Epithelial cell of esophagus (primary cell): ENCODE measurements around the gene ELAVL1.

Experiments
- DNase-seq: peaks from one replicate; pipeline ENCODE4 v3.0.0; 2010; ENCODE audit warnings: low read depth
- H3K4me3 ChIP-seq: 2 replicates; pipeline ENCODE4 v1.5.1; 2011; ENCODE audit warnings: mild to moderate bottlenecking, low read length, control low read depth
- TF ChIP-seq, protein P1 (sequence below): IDR thresholded peaks from 2 replicates; pipeline ENCODE4 v1.5.1; 2011; ENCODE audit warnings: low read depth, mild to moderate bottlenecking, low read length, control low read depth, inconsistent platforms; ENCODE audit not compliant: insufficient read depth; ENCODE audit errors: missing control alignments

ELAVL1 gene

DNA sequence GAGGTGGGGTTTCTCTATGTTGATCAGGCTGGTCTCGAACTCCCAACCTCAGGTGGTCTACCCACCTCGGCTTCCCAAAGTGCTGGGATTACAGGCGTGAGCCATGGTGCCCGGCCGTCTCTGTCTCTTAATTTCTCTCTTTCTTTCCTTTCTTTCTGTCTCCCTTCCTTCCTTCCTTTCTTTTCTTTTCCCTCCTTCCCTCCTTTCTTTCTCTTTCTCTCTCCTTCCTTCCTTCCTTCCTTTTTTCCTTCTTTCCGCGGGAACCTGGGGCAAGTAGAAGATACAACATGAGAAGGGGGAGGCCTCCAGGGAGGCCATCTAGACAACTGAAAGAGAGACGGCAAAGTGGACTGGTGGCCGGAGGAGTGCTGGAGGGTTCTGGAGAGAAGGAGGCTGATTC lies 15.2 kb upstream of the ELAVL1 start:
- no peak for DNase-seq
- H3K4me3 ChIP-seq, result no peak overlapping the region
- TF ChIP-seq, protein P1, sequence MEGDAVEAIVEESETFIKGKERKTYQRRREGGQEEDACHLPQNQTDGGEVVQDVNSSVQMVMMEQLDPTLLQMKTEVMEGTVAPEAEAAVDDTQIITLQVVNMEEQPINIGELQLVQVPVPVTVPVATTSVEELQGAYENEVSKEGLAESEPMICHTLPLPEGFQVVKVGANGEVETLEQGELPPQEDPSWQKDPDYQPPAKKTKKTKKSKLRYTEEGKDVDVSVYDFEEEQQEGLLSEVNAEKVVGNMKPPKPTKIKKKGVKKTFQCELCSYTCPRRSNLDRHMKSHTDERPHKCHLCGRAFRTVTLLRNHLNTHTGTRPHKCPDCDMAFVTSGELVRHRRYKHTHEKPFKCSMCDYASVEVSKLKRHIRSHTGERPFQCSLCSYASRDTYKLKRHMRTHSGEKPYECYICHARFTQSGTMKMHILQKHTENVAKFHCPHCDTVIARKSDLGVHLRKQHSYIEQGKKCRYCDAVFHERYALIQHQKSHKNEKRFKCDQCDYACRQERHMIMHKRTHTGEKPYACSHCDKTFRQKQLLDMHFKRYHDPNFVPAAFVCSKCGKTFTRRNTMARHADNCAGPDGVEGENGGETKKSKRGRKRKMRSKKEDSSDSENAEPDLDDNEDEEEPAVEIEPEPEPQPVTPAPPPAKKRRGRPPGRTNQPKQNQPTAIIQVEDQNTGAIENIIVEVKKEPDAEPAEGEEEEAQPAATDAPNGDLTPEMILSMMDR, result no peak

DNA sequence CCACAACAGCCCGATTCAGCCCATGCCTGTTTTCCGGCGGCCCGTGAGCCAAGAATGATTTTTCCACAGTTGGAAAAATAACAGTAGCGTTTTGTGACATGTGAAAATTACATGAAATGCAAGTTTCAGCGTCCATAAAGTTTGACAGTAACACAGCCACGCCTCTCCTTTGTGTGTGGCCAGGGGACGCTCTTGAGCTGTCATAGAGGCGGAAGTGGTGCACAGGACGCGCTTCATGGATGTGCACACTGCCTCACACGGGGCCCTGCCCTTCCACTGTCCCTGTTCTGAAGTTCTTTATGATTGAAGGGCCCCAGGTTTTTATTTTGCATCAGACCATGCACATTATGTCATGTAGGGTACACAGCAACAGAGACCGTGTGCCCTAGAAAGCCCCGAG lies 12.4 kb upstream of the ELAVL1 start:
- no peak for DNase-seq
- TF ChIP-seq, protein P1, result no peak
- no peak overlapping the region for H3K4me3 ChIP-seq

DNA sequence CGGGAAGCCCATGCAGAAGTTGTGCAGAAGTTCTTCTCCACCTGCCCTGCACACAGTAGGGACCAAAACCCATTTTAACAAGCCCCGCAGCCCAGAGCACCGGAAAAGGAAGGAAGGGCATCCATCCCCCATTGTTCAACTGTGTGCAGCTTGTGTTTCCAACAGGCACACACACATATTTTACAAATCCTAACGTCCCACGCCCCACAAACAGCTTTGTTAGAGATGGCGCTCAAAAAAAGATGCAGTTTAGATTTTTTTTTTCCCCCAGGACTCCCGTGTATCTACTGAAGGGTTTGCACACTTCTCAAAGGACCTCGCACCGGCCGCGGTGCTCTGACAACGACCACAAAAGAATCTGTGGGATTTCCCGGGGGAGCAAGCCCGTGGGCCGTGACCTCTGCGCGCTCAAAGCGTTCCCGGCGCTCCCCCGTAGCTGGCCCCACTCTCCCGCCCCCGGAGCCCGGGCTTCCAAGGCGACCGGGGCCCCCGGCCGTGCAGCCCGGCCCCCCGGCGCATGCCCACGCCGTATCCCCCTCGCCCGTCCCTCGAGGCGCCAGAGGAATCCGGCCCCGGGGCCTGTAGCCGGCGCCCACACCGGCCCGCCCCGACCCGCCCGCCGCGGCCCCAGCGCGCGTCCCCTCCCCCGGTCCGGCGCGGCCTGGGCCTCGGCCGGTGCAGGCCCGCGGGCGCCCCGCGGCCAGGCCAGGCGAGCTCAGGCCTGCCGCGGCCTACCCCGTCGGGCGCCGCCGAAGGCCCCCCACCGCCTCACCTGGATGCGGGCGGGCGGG lies 523 bp downstream of the ELAVL1 start:
- TF ChIP-seq, protein P1, result no peak
- peak; percentile 21 for DNase-seq
- H3K4me3 ChIP-seq, result peak overlapping the region; percentile 73

DNA sequence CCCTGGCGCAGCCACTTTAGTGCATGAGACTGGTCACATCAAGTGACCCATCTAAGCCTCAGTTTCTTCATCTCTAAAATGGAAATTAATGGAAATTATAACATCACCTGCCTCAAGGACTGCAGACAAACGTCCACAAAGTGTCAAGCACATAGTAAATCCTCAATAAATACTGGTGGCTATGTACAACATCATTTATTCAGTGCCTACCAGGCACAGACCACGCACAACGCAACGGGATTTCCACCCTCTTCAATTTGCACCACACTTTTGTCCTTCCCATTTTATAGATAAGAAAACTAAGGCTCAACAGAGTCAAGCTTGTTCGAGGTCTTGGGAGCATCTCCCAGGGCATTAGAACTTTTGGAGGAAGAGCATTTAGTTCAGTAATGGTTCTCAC lies 1.4 kb downstream of the ELAVL1 start:
- DNase-seq, result no peak
- TF ChIP-seq, protein P1, result no peak
- peak overlapping the region; percentile 73 for H3K4me3 ChIP-seq

DNA sequence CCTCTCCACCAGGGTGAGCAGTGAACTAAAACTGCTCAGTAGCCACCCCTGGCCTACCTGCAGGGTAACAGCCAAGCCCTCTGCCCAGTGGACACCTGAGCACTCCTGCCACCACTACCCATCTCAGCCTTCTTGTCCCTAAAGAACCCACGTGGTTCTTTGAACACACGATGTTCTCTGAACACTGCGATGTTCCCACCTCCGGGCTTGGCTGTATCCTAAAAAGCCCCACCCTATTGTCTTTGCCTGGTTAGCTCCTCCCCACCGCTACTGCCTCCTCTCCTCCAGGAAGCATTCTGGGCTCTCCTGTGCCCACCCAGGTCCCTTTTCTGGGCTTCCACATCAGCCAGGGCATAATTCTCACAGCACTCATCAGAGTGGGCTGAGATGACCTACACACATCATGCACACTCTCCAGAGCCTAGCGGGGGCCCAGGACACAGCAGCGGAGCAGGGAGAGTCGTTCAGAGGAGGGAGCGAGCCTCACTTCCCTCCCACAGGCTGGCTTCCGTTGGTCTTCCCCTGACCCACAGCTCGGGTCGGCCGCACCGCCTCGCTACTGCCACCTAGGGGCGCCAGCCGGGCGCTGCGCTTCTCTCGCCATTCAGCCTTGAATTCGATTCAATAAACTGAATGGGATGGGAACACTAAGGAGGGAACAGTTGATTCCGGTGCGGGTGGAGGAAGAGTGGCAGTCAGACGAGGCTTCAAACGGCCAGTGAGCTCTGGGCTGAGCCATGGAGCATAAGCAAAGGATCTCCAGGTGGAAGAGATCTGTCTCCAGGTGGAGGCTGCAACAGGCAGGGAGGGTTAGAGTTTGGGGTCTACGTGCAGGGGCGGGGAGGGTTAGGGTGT lies 3.2 kb downstream of the ELAVL1 start:
- TF ChIP-seq, protein P1, result peak; percentile 95
- DNase-seq, result peak; percentile 75
- peak overlapping the region; percentile 30 for H3K4me3 ChIP-seq

DNA sequence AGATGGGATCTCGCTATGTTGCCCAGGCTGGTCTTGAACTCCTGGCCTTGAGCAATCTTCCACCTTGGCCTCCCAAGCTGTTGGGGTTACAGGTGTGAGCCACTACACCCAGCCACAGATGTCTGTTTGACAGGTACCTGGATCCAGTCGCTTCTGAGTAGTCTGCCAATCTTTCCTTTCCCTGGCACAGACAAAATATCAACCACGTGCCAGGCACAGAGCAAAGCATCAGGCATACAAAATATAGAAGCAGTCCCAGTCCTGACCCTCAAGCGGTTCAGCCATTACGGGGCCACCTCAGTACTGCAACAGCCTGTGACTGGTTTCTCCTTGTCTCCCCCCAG lies 3.8 kb downstream of the ELAVL1 start:
- DNase-seq, result no peak
- TF ChIP-seq, protein P1, result no peak
- H3K4me3 ChIP-seq, result no peak overlapping the region
